K562 (cell line): ENCODE measurements around the gene SH3GLB2.

Experiments
- CBFB ChIP-seq: sonication (generic); formaldehyde crosslinking; IDR thresholded peaks from 2 replicates; pipeline ENCODE4 v1.4.0; 2020; ENCODE audit warnings: mild to moderate bottlenecking, missing genetic modification reagents
- EHMT2 ChIP-seq: fragments of 450-650 bp; IDR thresholded peaks from 2 replicates; pipeline ENCODE4 v1.6.1; 2018; ENCODE audit warnings: antibody characterized with exemption
- EP300 ChIP-seq: IDR thresholded peaks from 2 replicates; pipeline ENCODE4 v1.6.1; 2012; ENCODE audit warnings: low read length, improper control_type of control experiment
- HCFC1 ChIP-seq: IDR thresholded peaks from 2 replicates; pipeline ENCODE4 v1.6.1; 2012; ENCODE audit warnings: low read depth, low read length, improper control_type of control experiment
- KLF13 ChIP-seq: fragments of 450-650 bp; IDR thresholded peaks from 2 replicates; pipeline ENCODE4 v1.6.1; 2016; ENCODE audit warnings: missing genetic modification characterization, low read depth, mild to moderate bottlenecking, missing compliant biosample characterization, moderate library complexity, borderline replicate concordance
- MAX ChIP-seq: sonication (generic); formaldehyde crosslinking; IDR thresholded peaks from 2 replicates; pipeline ENCODE4 v1.9.0; 2022; ENCODE audit warnings: mild to moderate bottlenecking, missing genetic modification reagents
- SIN3A ChIP-seq, 2 experiments: fragments of 150-350 bp in 1 of 2; IDR thresholded peaks; 2 replicates each; pipeline ENCODE4 v1.6.1; 2011 to 2016; ENCODE audit warnings: borderline replicate concordance in 2 of 2, low read depth in 2 of 2, low read length in 2 of 2, mild to moderate bottlenecking in 2 of 2, moderate library complexity in 2 of 2; ENCODE audit not compliant: control insufficient read depth in 1 of 2
- ZC3H11A ChIP-seq: IDR thresholded peaks from 2 replicates; pipeline ENCODE4 v1.6.1; 2012; ENCODE audit warnings: low read depth, low read length, improper control_type of control experiment
- ZZZ3 ChIP-seq: fragments of 450-650 bp; IDR thresholded peaks from 2 replicates; pipeline ENCODE4 v1.6.1; 2016; ENCODE audit warnings: antibody characterized with exemption, mild to moderate bottlenecking, moderate library complexity
- TF ChIP-seq, protein P1 (sequence below), 3 experiments: IDR thresholded peaks in 2 of 3; conservative IDR thresholded peaks in 1 of 3; 2 replicates each; pipeline ENCODE4 v1.5.1; 2011 to 2012; ENCODE audit warnings: low read length in 3 of 3, mild to moderate bottlenecking in 3 of 3, control low read depth in 2 of 3, improper control_type of control experiment in 1 of 3, inconsistent platforms in 1 of 3, low read depth in 1 of 3, mixed read lengths in 1 of 3, moderate library complexity in 1 of 3; ENCODE audit not compliant: insufficient read depth in 2 of 3
- TF ChIP-seq, protein P2 (sequence below), 2 experiments: fragments of 450-650 bp; IDR thresholded peaks; 2 replicates each; pipeline ENCODE4 v1.6.1; 2018; ENCODE audit warnings: mild to moderate bottlenecking in 2 of 2, low read depth in 1 of 2; ENCODE audit not compliant: partially characterized antibody in 2 of 2
- TF ChIP-seq, protein P3 (sequence below): sonication (generic); formaldehyde crosslinking; IDR thresholded peaks from 2 replicates; pipeline ENCODE4 v1.8.0; 2022; ENCODE audit warnings: missing genetic modification reagents, mild to moderate bottlenecking, borderline replicate concordance
- TF ChIP-seq, protein P4 (sequence below): fragments of 450-650 bp; IDR thresholded peaks from 2 replicates; pipeline ENCODE4 v1.6.1; 2017; ENCODE audit warnings: antibody characterized with exemption, mild to moderate bottlenecking
- TF ChIP-seq, protein P5 (sequence below): sonication (generic); formaldehyde crosslinking; IDR thresholded peaks from 2 replicates; pipeline ENCODE4 v1.8.0; 2022; ENCODE audit warnings: mild to moderate bottlenecking, missing genetic modification reagents

GRCh38 chr9:129008469-129008965 is 19.6 kb downstream of the SH3GLB2 start:
- TF ChIP-seq SIN3A (IDR thresholded peaks at IDR 0.05; ENCODE audit: borderline replicate concordance in 2 of 2, control insufficient read depth in 1 of 2, low read depth in 2 of 2, low read length in 2 of 2): no peak
- no peak for TF ChIP-seq KLF13
- TF ChIP-seq MAX (CRISPR knock-in tag): no peak
- no peak for TF ChIP-seq ZC3H11A
- TF ChIP-seq, protein P1, sequence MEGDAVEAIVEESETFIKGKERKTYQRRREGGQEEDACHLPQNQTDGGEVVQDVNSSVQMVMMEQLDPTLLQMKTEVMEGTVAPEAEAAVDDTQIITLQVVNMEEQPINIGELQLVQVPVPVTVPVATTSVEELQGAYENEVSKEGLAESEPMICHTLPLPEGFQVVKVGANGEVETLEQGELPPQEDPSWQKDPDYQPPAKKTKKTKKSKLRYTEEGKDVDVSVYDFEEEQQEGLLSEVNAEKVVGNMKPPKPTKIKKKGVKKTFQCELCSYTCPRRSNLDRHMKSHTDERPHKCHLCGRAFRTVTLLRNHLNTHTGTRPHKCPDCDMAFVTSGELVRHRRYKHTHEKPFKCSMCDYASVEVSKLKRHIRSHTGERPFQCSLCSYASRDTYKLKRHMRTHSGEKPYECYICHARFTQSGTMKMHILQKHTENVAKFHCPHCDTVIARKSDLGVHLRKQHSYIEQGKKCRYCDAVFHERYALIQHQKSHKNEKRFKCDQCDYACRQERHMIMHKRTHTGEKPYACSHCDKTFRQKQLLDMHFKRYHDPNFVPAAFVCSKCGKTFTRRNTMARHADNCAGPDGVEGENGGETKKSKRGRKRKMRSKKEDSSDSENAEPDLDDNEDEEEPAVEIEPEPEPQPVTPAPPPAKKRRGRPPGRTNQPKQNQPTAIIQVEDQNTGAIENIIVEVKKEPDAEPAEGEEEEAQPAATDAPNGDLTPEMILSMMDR (IDR thresholded peaks at IDR 0.05 in 2 of 3, conservative IDR thresholded peaks at IDR 0.05 in 1 of 3; ENCODE audit: insufficient read depth in 2 of 3, low read depth in 1 of 3, low read length in 3 of 3): no peak
- no peak for TF ChIP-seq EP300
- TF ChIP-seq ZZZ3: no peak
- TF ChIP-seq EHMT2: no peak
- TF ChIP-seq, protein P2, sequence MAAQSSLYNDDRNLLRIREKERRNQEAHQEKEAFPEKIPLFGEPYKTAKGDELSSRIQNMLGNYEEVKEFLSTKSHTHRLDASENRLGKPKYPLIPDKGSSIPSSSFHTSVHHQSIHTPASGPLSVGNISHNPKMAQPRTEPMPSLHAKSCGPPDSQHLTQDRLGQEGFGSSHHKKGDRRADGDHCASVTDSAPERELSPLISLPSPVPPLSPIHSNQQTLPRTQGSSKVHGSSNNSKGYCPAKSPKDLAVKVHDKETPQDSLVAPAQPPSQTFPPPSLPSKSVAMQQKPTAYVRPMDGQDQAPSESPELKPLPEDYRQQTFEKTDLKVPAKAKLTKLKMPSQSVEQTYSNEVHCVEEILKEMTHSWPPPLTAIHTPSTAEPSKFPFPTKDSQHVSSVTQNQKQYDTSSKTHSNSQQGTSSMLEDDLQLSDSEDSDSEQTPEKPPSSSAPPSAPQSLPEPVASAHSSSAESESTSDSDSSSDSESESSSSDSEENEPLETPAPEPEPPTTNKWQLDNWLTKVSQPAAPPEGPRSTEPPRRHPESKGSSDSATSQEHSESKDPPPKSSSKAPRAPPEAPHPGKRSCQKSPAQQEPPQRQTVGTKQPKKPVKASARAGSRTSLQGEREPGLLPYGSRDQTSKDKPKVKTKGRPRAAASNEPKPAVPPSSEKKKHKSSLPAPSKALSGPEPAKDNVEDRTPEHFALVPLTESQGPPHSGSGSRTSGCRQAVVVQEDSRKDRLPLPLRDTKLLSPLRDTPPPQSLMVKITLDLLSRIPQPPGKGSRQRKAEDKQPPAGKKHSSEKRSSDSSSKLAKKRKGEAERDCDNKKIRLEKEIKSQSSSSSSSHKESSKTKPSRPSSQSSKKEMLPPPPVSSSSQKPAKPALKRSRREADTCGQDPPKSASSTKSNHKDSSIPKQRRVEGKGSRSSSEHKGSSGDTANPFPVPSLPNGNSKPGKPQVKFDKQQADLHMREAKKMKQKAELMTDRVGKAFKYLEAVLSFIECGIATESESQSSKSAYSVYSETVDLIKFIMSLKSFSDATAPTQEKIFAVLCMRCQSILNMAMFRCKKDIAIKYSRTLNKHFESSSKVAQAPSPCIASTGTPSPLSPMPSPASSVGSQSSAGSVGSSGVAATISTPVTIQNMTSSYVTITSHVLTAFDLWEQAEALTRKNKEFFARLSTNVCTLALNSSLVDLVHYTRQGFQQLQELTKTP (IDR thresholded peaks at IDR 0.05; ENCODE audit: low read depth in 1 of 2, partially characterized antibody in 2 of 2): no peak
- TF ChIP-seq, protein P3, sequence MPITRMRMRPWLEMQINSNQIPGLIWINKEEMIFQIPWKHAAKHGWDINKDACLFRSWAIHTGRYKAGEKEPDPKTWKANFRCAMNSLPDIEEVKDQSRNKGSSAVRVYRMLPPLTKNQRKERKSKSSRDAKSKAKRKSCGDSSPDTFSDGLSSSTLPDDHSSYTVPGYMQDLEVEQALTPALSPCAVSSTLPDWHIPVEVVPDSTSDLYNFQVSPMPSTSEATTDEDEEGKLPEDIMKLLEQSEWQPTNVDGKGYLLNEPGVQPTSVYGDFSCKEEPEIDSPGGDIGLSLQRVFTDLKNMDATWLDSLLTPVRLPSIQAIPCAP: no peak
- TF ChIP-seq HCFC1: no peak
- no peak for TF ChIP-seq CBFB
- TF ChIP-seq, protein P4, sequence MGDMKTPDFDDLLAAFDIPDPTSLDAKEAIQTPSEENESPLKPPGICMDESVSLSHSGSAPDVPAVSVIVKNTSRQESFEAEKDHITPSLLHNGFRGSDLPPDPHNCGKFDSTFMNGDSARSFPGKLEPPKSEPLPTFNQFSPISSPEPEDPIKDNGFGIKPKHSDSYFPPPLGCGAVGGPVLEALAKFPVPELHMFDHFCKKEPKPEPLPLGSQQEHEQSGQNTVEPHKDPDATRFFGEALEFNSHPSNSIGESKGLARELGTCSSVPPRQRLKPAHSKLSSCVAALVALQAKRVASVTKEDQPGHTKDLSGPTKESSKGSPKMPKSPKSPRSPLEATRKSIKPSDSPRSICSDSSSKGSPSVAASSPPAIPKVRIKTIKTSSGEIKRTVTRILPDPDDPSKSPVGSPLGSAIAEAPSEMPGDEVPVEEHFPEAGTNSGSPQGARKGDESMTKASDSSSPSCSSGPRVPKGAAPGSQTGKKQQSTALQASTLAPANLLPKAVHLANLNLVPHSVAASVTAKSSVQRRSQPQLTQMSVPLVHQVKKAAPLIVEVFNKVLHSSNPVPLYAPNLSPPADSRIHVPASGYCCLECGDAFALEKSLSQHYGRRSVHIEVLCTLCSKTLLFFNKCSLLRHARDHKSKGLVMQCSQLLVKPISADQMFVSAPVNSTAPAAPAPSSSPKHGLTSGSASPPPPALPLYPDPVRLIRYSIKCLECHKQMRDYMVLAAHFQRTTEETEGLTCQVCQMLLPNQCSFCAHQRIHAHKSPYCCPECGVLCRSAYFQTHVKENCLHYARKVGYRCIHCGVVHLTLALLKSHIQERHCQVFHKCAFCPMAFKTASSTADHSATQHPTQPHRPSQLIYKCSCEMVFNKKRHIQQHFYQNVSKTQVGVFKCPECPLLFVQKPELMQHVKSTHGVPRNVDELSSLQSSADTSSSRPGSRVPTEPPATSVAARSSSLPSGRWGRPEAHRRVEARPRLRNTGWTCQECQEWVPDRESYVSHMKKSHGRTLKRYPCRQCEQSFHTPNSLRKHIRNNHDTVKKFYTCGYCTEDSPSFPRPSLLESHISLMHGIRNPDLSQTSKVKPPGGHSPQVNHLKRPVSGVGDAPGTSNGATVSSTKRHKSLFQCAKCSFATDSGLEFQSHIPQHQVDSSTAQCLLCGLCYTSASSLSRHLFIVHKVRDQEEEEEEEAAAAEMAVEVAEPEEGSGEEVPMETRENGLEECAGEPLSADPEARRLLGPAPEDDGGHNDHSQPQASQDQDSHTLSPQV: no peak
- TF ChIP-seq, protein P5, sequence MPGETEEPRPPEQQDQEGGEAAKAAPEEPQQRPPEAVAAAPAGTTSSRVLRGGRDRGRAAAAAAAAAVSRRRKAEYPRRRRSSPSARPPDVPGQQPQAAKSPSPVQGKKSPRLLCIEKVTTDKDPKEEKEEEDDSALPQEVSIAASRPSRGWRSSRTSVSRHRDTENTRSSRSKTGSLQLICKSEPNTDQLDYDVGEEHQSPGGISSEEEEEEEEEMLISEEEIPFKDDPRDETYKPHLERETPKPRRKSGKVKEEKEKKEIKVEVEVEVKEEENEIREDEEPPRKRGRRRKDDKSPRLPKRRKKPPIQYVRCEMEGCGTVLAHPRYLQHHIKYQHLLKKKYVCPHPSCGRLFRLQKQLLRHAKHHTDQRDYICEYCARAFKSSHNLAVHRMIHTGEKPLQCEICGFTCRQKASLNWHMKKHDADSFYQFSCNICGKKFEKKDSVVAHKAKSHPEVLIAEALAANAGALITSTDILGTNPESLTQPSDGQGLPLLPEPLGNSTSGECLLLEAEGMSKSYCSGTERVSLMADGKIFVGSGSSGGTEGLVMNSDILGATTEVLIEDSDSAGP (CRISPR knock-in tag): no peak
